CMK (cell line): Measurements from ENCODE around the gene CCNO.
A peak's percentile ranks its signal among the peaks of the same experiment; 100 is the strongest.

Source experiments
- DNase-seq: peaks from one replicate; pipeline ENCODE4 v3.0.0-alpha.2; 2010; ENCODE audit warnings: low read depth

CCNO gene, protein sequence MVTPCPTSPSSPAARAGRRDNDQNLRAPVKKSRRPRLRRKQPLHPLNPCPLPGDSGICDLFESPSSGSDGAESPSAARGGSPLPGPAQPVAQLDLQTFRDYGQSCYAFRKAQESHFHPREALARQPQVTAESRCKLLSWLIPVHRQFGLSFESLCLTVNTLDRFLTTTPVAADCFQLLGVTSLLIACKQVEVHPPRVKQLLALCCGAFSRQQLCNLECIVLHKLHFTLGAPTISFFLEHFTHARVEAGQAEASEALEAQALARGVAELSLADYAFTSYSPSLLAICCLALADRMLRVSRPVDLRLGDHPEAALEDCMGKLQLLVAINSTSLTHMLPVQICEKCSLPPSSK

DNA sequence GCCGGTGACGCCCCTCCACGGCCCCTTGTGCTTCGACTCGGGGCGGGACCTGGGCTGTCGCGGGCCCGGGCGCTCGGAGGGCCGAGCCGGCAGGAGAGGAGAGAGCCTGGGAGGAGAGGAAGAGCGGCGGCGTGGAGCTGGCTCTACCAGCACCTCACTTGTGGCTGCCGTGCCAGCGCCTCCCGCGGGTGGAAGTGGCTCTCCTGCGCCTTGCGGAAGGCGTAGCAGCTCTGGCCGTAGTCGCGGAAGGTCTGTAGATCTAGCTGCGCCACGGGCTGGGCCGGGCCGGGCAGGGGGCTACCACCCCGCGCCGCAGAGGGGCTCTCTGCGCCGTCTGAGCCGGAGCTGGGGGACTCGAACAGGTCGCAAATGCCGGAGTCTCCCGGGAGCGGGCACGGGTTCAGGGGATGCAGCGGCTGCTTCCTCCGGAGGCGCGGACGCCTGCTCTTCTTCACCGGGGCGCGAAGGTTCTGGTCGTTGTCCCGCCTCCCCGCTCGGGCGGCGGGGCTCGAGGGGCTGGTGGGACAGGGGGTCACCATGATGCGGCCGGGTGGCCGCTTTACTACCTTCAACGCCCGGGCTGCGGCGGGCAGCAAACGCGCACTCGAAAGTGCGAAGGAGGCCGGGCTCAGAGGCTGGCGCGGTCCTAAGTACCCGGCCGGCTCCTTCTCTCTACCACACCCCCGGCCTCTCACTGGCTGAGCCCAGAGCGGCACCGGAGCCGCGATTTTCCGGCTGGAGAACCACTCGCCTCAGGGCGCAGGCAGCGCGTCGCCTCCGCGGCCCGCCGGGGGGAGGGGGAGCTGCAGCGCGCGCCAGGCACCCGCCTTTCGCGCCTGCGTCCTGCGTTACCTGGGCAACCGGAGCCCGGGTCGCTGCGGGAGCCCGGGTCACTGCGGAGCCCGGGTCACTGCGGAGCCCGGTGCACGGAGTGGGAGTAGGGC is at the start of gene CCNO:
Gene CCNO, minus strand, starts transcription at position 624 of the 944 bp plus-strand sequence. Its CDS starts 85 bp downstream, at position 539.
- no peak for DNase-seq

DNA sequence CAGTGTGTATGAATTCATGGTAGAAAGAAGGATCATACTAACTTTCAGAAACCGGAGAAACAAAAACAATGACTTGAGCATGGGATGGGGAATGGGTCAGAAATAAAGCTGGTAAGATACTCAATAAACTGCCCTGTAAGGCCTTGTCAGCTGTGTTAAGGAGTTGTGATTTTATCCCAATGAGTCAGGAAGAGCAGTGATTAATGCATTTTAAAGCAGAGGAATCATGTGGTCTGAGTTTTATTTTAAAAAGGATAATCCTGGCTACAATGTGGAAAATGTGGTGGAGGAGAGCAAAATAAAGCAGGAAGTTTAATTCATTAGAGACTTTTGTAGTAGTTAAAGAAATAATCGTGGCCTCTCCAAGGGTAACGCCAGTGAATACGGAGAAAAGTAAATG is 45.4 kb upstream of the CCNO start:
- DNase-seq, result no peak

DNA sequence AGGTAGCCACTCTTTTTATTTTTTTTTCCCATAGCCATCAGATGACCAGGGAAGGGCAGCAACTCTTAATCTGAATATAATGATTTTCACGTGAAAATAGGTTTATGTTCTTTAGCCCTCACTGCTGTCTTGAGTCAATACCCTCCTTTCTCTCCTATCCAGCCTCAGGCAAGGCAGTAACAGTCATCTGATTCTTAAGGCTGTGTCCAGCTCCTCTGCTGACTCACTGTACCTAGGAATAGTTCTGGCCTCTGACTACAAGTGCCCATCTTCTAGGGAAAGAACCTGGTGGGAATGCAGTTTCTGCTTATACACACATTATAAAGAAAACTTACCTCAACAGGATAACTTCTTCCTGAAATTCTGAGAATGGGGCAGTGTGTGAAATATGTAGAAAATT is 43.4 kb upstream of the CCNO start:
- DNase-seq, result no peak

GRCh38 chr5:55258339-55258738 is 24.9 kb upstream of the CCNO start:
- no peak for DNase-seq

GRCh38 chr5:55254802-55255201 is 21.4 kb upstream of the CCNO start:
- DNase-seq, result no peak

- no peak for DNase-seq
Measured at GRCh38 chr5:55250064-55250463, 16.7 kb upstream of the CCNO start.

DNA sequence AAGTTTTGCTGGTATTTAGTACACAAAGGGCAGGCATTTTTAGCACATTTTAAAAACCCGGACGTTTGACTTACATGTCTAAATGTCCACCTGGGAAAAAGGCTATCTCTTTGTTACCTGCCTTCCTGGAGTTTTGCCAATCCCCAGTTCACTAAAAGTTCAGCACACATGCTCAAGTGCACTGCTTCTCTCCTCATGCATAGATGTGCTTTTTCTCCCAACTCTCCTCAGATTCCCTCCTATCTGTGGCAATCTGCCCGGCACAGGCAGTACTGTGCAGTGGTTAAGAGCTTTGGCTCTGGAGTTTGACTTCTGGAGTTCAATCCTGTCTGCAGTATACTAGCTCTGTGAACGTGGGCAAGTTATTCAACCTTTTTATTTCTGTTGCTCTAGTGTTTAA is 8.3 kb upstream of the CCNO start:
- no peak for DNase-seq

DNA sequence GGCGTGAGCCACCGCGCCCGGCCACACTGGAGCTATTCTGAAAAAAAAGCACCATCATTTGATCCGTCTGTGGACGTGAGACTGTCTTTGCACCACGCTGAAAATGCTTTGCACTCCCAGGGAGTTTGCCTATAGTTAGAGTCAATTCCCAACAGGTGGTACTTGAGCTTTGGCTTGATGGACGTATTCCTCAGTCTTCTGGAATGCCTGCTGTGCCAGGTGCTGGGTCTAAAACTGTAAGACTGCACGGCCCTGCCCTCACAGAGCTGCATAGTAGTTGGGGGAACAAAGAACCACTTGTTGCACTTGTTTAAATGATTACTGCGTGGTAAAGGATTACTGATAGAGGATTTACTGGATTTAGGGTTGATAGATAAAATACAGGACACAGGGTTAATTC is 3.4 kb upstream of the CCNO start:
- DNase-seq, result no peak

GRCh38 chr5:55234121-55234700 is 803 bp upstream of the CCNO start:
- DNase-seq, result no peak

DNA sequence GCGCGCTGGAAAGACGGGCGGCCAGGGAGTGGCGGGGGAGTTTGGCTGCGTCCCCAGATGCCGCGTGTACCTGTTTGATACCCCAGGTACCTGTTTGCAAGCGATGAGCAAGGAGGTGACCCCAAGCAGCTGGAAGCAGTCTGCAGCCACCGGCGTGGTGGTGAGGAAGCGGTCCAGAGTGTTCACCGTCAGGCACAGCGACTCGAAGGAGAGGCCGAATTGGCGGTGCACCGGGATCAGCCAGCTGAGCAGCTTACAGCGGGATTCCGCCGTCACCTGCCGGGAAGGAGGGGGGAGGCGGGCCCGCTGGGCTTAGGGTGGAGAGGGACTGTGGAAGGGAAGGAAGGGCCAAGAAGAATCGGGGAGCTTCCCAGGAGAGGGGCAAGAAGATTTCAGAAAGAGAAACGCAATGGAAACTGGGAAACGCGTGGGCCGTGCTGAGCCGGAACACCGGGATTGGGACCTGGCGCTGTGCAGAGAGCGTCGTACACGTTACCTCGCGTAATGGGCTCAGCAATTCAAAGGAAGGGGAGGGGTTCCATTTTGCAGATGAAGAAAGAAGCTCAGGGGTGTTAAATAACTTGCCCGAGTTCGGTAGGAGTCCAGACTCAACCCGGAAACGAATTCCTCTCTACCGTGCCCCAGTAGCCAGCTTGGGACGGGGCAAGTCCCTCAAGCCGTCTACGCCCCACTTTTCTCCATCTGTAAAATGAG is 980 bp downstream of the CCNO start:
- no peak for DNase-seq

- DNase-seq, result no peak
Measured at GRCh38 chr5:55231919-55232270, 1.5 kb downstream of the CCNO start.

GRCh38 chr5:55231029-55231918 is 2.1 kb downstream of the CCNO start:
- no peak for DNase-seq

DNA sequence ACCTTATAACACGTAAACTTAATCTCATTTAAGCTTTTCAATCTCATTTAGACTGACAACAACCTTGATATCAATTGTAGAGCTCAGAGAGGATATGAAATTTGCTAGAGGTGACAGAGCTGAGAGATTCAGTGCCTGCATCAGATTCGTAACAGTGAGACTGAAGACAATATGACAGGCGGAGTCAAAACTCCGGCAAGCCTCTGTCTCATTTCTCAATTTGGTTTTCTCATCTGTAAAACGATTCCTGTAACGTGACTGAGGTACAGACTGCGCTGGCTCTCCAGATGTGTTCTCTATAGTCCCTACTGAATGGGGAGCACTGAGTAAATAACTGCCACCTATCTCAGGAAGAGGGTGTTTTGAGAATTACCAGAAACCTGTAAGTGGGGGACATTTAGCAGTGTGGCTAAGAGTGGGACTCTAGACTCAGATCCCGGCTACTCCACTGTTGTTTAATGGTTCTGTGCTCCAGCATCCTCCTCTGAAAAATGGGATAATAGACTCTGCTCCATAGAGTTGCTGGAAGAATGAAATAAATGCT is 3.2 kb downstream of the CCNO start:
- DNase-seq, result no peak

DNA sequence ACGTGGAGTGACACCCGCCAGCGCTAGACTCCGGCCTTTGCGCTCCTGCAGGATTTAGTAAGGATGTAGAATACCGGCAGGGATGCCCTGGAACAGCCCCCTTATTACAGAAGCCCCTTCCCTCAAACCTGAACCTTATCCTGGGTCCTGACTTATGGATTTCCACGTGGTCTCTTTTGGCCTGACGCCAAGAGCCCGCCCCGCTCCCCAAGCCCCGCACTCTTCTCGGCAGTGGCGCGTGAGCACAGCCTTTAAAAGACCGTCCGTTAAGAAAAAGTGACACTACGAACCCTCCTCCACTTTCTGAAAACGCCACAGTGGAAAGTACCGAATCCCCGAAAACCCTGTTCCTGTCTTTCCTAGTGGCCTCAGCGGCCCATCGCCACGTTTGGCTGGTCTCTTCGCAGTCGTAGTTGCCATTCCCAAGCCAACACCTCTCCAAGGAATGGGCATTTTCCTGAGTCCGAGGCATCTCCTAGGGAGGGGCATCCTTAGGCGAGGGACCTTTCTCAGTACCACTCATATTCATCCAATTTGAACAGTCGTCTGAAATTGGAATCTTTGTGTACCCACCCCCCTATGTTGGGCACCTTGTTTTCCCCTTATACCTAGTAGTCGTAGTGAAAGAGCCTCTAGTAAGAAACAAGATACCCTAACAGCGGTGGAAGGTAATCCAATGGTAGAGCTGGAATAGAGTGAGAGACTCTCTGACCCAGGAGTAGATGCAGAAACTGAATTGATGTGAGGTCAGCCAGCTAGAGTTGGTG is 5.6 kb downstream of the CCNO start:
- no peak for DNase-seq

- DNase-seq, result no peak
Measured at GRCh38 chr5:55226934-55227663, 6.3 kb downstream of the CCNO start, which contains the start of gene MCIDAS. Gene MCIDAS (minus strand): TSS chr5:55227315. CDS start chr5:55227138, 177 bp downstream.

DNA sequence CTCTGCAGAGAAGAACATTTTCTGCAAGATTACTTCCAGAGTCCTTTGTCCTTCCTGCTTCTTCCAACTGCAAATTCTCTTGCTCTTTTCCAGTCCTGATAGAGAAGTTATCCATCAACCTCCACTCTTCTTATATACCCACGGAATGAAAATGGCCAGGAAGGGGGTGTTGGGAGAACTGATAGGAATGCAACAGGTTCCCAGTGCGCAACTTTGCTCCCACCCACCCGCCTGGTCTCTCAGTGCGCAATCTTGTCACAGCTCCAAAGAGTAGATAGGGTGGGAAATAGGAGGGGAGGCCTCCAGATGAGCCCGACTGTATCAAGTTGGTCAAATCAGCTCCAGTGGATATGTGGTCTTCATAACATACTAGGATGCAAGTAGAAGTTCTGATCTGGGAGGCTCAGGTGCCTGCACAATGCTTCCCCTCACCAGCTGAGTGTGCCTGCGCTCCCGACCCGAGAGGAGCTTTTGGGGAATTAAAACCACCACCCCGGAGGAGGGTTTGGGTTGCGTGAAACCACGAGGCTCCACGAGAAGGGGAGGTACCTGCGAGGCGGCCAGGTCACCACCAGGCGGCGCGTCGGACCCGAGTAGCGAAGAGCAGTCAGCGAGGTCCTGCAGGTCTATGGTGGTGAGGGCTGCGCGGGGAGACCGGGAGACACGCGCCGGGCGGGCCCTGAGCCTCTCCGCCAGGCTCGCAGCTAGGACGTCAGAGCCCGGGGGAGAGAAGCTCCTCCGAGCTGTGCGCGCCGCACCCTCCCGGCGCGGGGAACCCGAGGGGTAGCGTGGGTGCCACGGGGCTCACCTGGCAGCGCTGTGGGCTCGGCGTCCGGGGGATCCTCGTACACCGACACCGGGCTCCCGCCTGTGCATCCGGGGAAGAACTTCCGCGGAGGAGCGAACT is 7.1 kb downstream of the CCNO start:
- DNase-seq, result peak; percentile 25

DNA sequence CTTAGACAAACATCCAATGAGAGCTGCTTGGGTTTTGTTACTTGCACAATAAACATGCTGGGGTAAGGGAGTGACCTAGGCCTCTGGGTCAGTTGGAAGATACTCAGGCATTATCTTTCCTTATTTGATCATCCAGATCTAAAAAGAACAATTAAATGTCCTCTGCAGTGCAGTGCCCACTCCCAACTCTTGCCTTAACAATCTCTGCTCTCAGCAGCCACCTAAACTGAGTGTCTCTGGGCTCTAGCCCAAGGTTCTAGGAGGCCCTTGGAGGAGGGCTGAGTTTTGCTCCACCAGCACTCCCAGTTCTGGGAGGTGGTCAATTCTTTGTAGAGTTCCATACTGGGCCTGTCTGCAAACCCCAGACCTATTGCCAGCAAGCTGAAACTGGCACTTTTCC is 8.1 kb downstream of the CCNO start:
- DNase-seq, result no peak

- DNase-seq, result no peak
Measured at GRCh38 chr5:55223812-55224240, 9.6 kb downstream of the CCNO start.
